ENCODE data around the gene SMIM7. TPM values are rescaled to one million over a fixed set of nuclear protein-coding genes. Genes with fewer than 3 reads are reported as not detected.

SMIM7 gene
- total RNA-seq, 1 donor, result 68.7 TPM

DNA sequence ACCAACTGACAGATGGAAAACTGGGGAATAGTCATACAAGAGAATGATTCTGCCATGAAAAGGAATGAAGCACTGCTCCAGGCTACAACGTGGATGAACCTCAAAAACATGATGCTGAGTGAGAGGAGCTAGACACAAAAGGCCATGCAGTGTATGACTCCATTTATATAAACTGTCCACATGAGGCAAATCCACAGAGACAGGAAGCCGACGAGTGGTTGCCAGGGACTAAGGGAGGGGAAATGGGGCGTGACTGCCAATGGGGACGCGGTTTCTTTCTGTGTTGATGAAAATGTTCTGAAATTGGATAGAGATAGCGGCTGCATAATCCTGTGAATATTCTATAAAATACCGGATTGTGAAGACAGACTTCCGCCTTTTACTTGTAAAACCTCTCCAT is 10.2 kb downstream of the SMIM7 start:
- TF ChIP-seq, protein P1, sequence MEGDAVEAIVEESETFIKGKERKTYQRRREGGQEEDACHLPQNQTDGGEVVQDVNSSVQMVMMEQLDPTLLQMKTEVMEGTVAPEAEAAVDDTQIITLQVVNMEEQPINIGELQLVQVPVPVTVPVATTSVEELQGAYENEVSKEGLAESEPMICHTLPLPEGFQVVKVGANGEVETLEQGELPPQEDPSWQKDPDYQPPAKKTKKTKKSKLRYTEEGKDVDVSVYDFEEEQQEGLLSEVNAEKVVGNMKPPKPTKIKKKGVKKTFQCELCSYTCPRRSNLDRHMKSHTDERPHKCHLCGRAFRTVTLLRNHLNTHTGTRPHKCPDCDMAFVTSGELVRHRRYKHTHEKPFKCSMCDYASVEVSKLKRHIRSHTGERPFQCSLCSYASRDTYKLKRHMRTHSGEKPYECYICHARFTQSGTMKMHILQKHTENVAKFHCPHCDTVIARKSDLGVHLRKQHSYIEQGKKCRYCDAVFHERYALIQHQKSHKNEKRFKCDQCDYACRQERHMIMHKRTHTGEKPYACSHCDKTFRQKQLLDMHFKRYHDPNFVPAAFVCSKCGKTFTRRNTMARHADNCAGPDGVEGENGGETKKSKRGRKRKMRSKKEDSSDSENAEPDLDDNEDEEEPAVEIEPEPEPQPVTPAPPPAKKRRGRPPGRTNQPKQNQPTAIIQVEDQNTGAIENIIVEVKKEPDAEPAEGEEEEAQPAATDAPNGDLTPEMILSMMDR (IDR thresholded peaks at IDR 0.05; ENCODE audit: insufficient read depth, low read depth, low read length), result no peak
- DNase-seq (ENCODE audit: low read depth), result no peak
- no peak overlapping the region for H3K4me3 ChIP-seq (ENCODE audit: low read depth, low read length)

DNA sequence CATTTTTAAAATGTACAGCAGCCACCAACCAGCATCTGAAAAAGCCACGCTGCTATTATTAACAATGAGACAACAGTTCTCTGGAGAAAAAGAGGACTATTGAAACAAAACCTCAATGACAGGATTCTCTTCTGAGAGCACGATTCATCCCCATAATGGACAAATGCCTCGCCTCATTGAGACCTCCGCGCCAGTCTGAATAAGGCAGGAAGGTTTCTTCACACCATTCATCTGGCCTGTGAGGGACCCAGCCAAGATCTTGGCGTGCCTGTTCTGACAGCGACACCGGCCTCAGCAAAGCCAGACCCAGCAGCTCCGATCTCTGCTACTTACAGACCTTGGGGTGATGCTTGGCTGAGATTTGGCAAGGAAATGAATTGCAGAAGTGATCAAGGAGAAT is 14.8 kb downstream of the SMIM7 start:
- H3K4me3 ChIP-seq (ENCODE audit: low read depth, low read length), result no peak overlapping the region
- DNase-seq (ENCODE audit: low read depth), result no peak
- TF ChIP-seq, protein P1 (IDR thresholded peaks at IDR 0.05; ENCODE audit: insufficient read depth, low read depth, low read length), result no peak

GRCh38 chr19:16641695-16642094 is 18.2 kb downstream of the SMIM7 start:
- TF ChIP-seq, protein P1 (IDR thresholded peaks at IDR 0.05; ENCODE audit: insufficient read depth, low read depth, low read length), result no peak
- H3K4me3 ChIP-seq (ENCODE audit: low read depth, low read length), result no peak overlapping the region
- DNase-seq (ENCODE audit: low read depth), result no peak

DNA sequence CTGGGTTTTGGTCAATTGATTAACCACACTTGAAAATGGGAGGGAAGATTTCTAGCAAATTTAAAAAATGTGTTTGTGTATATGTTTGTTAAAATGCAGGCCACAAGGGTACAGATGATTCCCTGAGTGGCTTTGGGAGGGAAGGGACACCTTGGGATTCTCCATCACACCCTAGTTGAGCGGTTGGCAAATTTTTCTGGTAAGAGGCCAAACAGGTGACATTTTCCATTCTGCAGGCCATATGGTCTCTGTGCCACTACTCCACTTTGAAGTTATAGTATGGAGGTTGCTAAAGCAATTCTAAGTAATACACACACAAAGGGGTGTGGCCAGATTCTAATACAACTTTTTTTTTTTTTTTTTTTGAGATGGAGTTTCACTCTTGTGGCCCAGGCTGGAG is 19.0 kb downstream of the SMIM7 start:
- no peak for DNase-seq (ENCODE audit: low read depth)
- TF ChIP-seq, protein P1 (IDR thresholded peaks at IDR 0.05; ENCODE audit: insufficient read depth, low read depth, low read length), result no peak

GRCh38 chr19:16638666-16639065 is 21.3 kb downstream of the SMIM7 start:
- TF ChIP-seq, protein P1 (IDR thresholded peaks at IDR 0.05; ENCODE audit: insufficient read depth, low read depth, low read length), result no peak
- no peak overlapping the region for H3K4me3 ChIP-seq (ENCODE audit: low read depth, low read length)
- DNase-seq (ENCODE audit: low read depth), result no peak

More for the DNA sequence above, 19.0 kb downstream of the SMIM7 start:
- no peak overlapping the region for H3K4me3 ChIP-seq (ENCODE audit: low read depth, low read length)

DNA sequence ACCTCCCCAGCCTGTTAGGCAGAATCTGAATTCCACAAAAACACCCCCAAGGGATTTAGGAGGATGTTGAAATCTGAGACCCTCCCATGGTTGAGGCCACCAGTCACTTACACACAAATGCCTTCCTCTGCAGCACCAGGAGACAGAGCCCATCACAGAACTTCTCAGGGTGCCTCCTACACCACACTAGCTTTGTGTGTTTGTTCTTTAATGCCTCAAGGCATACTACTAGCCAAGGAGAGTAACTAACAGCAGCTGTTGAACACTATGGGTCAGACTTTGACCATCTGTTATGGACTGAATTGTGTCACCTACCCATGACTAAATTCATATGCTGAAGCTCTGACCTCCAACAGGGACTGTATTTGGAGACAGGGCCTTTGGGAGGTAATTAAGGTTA is 22.4 kb downstream of the SMIM7 start:
- no peak overlapping the region for H3K4me3 ChIP-seq (ENCODE audit: low read depth, low read length)
- DNase-seq (ENCODE audit: low read depth), result no peak
- TF ChIP-seq, protein P1 (IDR thresholded peaks at IDR 0.05; ENCODE audit: insufficient read depth, low read depth, low read length), result no peak

- TF ChIP-seq, protein P1 (IDR thresholded peaks at IDR 0.05; ENCODE audit: insufficient read depth, low read depth, low read length), result no peak
- H3K4me3 ChIP-seq (ENCODE audit: low read depth, low read length), result no peak overlapping the region
- DNase-seq (ENCODE audit: low read depth), result no peak
Observed at GRCh38 chr19:16631465-16631864, 28.5 kb downstream of the SMIM7 start.

All from fibroblast of villous mesenchyme (primary cell).